Measurements from ENCODE around the gene CACNB4. TPM values are rescaled to one million over a fixed set of nuclear protein-coding genes. Genes with fewer than 3 reads are reported as not detected.

The CACNB4 gene
- total RNA-seq, 1 donor from 2014 or later: 5.1 TPM

GRCh38 chr2:151886241-151886640, 212.6 kb downstream of the CACNB4 start:
- TF ChIP-seq CTCF (IDR thresholded peaks at IDR 0.05; ENCODE audit: partially characterized antibody, unreplicated experiment): no peak
- Mint-ChIP-seq H3K4me3 (ENCODE audit: unreplicated experiment) (no peak overlapping the region), H3K27ac (ENCODE audit: unreplicated experiment) (no peak overlapping the region), H3K36me3 (ENCODE audit: unreplicated experiment) (no peaks in the 10 kb centered on the region), H3K27me3 (ENCODE audit: unreplicated experiment) (peaks cover 2% of the 10 kb centered on the region), H3K9me3 (ENCODE audit: unreplicated experiment) (peaks cover 3% of the 10 kb centered on the region), H3K4me1 (ENCODE audit: low read depth, unreplicated experiment) (no peaks in the 10 kb centered on the region)
- DNase-seq: no peak

- peaks cover 2% of the 10 kb centered on the region for H3K9me3 Mint-ChIP-seq (ENCODE audit: unreplicated experiment)
- no peak for TF ChIP-seq CTCF (IDR thresholded peaks at IDR 0.05; ENCODE audit: partially characterized antibody, unreplicated experiment)
- H3K36me3 Mint-ChIP-seq (ENCODE audit: unreplicated experiment): no peaks in the 10 kb centered on the region
- no peaks in the 10 kb centered on the region for H3K4me1 Mint-ChIP-seq (ENCODE audit: low read depth, unreplicated experiment)
- no peak overlapping the region for H3K4me3 Mint-ChIP-seq (ENCODE audit: unreplicated experiment)
- no peak overlapping the region for H3K27ac Mint-ChIP-seq (ENCODE audit: unreplicated experiment)
- no peak for DNase-seq
- H3K27me3 Mint-ChIP-seq (ENCODE audit: unreplicated experiment): no peaks in the 10 kb centered on the region
Measured at GRCh38 chr2:151882786-151883445, 215.9 kb downstream of the CACNB4 start.

- no peak overlapping the region for H3K4me3 Mint-ChIP-seq (ENCODE audit: unreplicated experiment)
- H3K9me3 Mint-ChIP-seq (ENCODE audit: unreplicated experiment): peaks cover 2% of the 10 kb centered on the region
Measured at GRCh38 chr2:151881342-151881741, 217.5 kb downstream of the CACNB4 start.

DNA sequence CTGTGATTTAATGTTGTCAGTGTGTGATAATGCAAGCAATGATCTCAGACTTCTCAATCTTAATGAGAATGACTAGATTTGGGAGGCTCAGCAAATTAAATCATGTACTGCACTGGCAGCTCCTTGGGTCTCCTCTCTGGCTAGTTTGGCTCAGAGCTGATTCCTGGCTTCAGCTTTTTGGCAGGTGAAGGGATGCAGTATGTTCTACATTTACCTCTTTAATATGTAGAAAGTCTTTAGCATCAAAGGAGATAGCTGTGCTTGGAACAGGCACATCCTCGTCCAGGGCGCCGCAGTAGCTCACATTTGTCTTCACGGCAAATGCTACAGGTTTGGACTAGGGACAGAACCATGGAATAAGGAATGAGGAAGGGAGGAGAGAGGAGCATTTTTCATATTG, 218.3 kb downstream of the CACNB4 start:
- Mint-ChIP-seq H3K9me3 (ENCODE audit: unreplicated experiment) (peaks cover 2% of the 10 kb centered on the region), H3K27me3 (ENCODE audit: unreplicated experiment) (no peaks in the 10 kb centered on the region), H3K36me3 (ENCODE audit: unreplicated experiment) (peaks cover 3% of the 10 kb centered on the region), H3K4me3 (ENCODE audit: unreplicated experiment) (no peak overlapping the region), H3K4me1 (ENCODE audit: low read depth, unreplicated experiment) (no peaks in the 10 kb centered on the region), H3K27ac (ENCODE audit: unreplicated experiment) (no peak overlapping the region)
- no peak for DNase-seq
- no peak for TF ChIP-seq CTCF (IDR thresholded peaks at IDR 0.05; ENCODE audit: partially characterized antibody, unreplicated experiment)

More at GRCh38 chr2:151881342-151881741, 217.5 kb downstream of the CACNB4 start:
- TF ChIP-seq CTCF (IDR thresholded peaks at IDR 0.05; ENCODE audit: partially characterized antibody, unreplicated experiment): no peak
- Mint-ChIP-seq H3K27ac (ENCODE audit: unreplicated experiment) (no peak overlapping the region), H3K4me1 (ENCODE audit: low read depth, unreplicated experiment) (no peaks in the 10 kb centered on the region), H3K36me3 (ENCODE audit: unreplicated experiment) (peaks cover 1% of the 10 kb centered on the region), H3K27me3 (ENCODE audit: unreplicated experiment) (no peaks in the 10 kb centered on the region)
- no peak for DNase-seq

DNA sequence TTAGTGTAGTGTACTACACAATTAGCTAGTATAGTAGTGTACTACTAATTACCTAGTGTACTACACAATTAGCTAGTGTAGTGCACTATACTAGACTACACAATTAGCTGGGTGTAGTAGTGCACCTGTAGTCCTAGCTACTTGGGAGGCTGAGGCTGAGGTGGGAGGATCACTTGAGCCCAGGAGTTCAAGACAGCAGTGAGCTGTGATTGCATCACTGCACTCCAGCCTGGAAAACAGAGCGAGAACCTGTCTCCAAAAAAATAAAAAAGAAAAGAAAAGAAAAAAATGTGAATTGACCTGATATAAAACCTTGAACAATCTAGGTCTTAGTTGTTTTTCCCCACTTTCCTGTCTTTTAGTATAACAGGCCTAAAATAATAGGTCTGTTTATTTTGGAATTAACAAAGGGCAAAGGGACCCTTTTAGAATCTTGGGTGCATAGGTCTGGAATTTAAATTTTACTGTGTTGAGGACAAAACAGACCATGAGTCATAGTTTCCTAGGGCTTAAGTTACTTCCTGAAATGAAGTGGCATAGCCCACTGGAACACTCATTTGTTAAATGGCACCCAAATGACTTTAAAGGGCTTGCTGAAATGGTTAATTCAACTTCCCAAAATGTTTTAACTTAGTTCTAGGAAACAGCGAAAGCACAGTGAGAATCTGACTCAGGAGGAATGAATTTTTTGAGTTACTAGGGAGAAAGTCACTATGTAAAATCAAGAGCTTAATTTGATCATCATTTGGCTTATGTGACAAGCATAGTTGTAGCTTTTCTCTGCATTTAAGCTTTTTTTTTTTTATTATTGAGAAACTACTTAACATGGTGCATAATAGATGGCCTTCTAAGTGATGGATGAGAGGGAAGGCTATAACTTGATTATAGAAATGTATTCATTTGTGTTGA, 219.9 kb downstream of the CACNB4 start:
- no peak for TF ChIP-seq CTCF (IDR thresholded peaks at IDR 0.05; ENCODE audit: partially characterized antibody, unreplicated experiment)
- H3K4me1 Mint-ChIP-seq (ENCODE audit: low read depth, unreplicated experiment): no peaks in the 10 kb centered on the region
- no peak overlapping the region for H3K4me3 Mint-ChIP-seq (ENCODE audit: unreplicated experiment)
- H3K27me3 Mint-ChIP-seq (ENCODE audit: unreplicated experiment): peaks cover 2% of the 10 kb centered on the region
- H3K36me3 Mint-ChIP-seq (ENCODE audit: unreplicated experiment): peaks cover 3% of the 10 kb centered on the region
- no peak for DNase-seq
- H3K9me3 Mint-ChIP-seq (ENCODE audit: unreplicated experiment): peaks cover 2% of the 10 kb centered on the region
- no peak overlapping the region for H3K27ac Mint-ChIP-seq (ENCODE audit: unreplicated experiment)
